Choroid plexus epithelial cell (primary cell): Measurements from ENCODE around the gene GRIA4.

ENCODE experiments used
- DNase-seq: peaks from one replicate; pipeline ENCODE4 v3.0.0-alpha.2; 2010; ENCODE audit warnings: low read depth
- H3K4me3 ChIP-seq: 2 replicates; pipeline ENCODE4 v1.5.1; 2011; ENCODE audit warnings: low read depth, mild to moderate bottlenecking, control low read depth, low read length, moderate library complexity
- TF ChIP-seq, protein P1 (sequence below): conservative IDR thresholded peaks from 2 replicates; pipeline ENCODE4 v1.5.1; 2011; ENCODE audit warnings: low read depth, mild to moderate bottlenecking, control low read depth, inconsistent platforms, low read length, moderate library complexity

GRIA4 gene

DNA sequence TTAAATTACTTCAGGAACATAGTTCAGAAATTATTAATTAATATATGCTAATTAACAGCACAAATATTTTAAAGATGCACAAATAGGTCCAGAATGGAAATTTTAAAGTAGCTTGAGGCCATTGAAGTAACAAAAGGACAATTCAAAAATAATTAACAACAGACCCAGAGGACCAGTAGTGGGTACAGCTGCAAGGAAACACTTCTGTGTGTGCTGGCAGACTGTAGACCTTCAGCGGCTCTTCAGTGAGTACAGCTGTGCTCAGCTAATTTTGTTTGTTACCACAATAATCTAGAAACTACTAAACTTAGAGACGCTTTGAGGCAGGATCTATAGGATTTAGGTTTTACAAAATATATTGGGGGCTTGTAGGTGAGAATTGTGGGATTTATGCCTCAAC, 103.8 kb downstream of the GRIA4 start:
- DNase-seq = no peak
- TF ChIP-seq, protein P1, sequence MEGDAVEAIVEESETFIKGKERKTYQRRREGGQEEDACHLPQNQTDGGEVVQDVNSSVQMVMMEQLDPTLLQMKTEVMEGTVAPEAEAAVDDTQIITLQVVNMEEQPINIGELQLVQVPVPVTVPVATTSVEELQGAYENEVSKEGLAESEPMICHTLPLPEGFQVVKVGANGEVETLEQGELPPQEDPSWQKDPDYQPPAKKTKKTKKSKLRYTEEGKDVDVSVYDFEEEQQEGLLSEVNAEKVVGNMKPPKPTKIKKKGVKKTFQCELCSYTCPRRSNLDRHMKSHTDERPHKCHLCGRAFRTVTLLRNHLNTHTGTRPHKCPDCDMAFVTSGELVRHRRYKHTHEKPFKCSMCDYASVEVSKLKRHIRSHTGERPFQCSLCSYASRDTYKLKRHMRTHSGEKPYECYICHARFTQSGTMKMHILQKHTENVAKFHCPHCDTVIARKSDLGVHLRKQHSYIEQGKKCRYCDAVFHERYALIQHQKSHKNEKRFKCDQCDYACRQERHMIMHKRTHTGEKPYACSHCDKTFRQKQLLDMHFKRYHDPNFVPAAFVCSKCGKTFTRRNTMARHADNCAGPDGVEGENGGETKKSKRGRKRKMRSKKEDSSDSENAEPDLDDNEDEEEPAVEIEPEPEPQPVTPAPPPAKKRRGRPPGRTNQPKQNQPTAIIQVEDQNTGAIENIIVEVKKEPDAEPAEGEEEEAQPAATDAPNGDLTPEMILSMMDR = no peak
- no peak overlapping the region for H3K4me3 ChIP-seq

DNA sequence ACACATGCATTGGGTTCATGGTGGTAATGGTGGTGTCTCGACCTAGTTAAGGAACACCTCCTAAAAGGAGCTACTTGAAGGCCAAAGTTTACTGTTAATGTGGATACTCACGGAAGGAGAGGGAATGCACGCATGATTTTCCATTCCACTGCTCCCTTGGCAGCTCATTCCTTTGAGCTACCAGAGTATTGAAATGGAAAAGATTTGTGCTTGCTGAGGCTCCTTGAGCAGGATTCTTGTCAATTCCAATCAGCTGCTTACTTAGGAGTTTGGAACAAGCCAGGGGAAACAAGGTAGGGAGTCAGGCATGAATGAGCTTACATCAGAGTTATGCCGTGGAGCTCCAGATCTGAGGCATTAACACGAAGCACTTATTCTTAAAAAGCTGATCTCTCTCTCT, 108.8 kb downstream of the GRIA4 start:
- TF ChIP-seq, protein P1 = no peak
- DNase-seq = peak; percentile 18
- no peak overlapping the region for H3K4me3 ChIP-seq

DNA sequence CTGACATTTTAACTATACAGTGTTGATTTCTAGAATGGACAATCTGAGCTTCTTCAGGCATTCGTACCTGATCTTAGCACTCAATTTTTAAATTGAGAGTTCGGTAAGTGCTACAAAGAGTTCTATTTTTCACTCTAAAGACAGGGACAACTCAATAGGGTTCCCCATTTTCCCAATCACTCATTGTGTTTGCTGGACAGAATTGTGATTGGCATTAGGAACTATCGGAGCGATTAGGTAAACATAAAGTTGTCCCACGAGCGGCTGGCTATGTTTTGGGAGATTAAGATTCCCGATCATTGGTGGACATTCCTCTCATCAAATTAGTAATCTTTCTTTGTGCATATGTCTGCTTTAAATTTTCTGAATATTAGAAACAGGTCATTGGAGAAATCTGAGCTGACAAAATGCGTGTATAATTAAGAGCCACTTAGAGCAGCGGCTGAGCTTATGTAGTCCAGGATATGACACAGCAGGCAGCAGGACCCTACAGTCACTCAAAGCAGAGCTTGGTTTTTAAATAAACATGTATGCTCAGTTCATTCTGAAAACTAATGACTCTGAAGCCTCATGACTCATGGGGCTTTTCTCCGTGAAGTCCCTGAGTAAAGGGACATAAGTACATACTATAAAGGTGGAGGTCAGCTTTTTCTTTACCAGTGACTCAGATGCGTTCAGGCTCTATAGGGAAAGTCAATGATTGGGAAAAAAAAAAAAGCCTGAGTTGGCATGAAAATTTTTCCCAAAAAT, 109.4 kb downstream of the GRIA4 start:
- DNase-seq = peak; percentile 72
- peak overlapping the region; percentile 33 for H3K4me3 ChIP-seq
- TF ChIP-seq, protein P1 = no peak

DNA sequence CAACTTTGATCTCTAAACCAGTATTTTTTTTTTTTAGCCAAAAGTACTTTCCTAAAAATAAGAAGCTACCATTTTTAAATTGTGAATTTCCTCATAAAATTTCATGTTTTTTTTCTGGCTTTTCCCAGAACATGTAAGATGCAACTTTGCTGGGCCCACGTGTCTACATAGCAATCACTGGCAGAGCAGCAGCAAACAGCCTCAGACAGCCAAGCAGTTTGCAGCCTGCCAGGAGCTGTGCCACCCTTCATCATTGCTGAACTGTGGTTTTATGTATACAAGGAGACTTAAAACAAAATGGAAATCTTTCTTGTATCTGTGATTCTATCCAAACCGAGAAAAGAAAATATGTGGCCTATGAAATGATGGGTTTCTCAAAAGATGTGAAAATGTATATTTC, 110.2 kb downstream of the GRIA4 start:
- TF ChIP-seq, protein P1 = no peak
- no peak for DNase-seq
- H3K4me3 ChIP-seq = no peak overlapping the region

DNA sequence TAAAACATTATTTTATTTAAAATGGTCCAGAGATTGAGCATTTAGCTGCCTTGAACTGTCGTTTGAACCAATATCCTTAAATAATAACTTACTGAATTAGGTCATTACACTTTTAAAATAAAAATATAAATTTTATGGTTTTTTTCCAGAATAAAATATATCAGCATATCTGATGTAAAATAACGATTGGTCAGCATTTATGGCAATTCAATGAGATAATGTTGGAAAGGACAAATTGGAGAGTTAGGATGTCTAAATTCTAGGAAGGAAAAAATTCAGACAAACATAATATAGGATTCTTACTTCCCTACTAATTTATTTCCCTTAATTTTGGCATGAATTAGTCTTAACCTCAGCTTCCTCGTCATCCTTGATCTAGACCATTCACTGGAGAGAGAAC, 113.4 kb downstream of the GRIA4 start:
- no peak for DNase-seq
- no peak overlapping the region for H3K4me3 ChIP-seq
- TF ChIP-seq, protein P1 = no peak

DNA sequence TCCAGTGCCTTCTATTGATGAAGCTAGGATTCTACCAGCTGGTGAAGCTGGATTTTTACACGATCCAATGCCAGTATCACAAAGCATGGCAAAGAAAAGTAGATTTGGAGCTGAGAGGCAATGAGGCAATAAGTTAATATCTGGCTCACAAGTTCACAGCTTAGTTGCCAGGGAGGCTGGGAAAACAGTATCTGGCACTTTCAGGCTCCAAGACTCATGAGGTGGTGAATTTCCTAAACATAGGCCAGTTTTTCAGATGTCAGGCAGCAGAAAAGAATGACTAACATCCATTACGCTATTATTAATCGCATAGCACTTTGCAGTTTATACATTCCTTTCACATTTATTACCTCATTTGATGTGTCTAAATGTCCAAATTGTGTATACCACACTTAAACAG, 122.7 kb downstream of the GRIA4 start:
- H3K4me3 ChIP-seq = no peak overlapping the region
- TF ChIP-seq, protein P1 = no peak
- DNase-seq = peak; percentile 9

DNA sequence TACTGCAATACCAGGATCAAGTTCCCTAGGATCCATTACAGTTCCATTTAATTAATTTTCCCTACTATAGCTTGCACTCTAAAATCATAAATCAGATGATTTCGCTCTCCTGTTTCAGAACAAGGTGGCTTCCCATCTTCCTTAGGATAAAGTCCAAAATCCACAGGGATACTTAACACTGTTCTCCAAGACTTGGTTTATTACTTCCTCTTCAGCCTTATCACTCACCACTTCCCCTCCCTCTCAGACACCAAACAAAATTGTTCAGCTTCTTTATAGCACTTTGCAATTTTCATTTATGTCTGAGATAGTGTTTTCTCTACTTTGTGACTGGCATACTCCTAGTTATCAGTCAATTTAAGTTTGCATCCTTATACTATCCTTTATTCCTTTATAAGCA, 124.6 kb downstream of the GRIA4 start:
- TF ChIP-seq, protein P1 = no peak
- DNase-seq = no peak
- no peak overlapping the region for H3K4me3 ChIP-seq
